M059J (cell line): ENCODE data around the gene PODXL2. TPM values are rescaled to one million over a fixed set of nuclear protein-coding genes. Genes with fewer than 3 reads are reported as not detected.
"Not testable (repeated sequence)": the region's sequence is repeated elsewhere in the genome, so short reads cannot be mapped to it uniquely, and the experiment has no call there.

Experiments
- DNase-seq: peaks from one replicate; pipeline ENCODE4 v3.0.0-alpha.2; 2012; ENCODE audit warnings: low read depth
- total RNA-seq: library from RNA; depleted of rRNA; stranded (reverse); fragments of >200 nt; shearing (Covaris generic); gene quantifications from 2 replicates; pipeline ENCODE4 v1.2.3, GENCODE V29; 2014

PODXL2 gene
- total RNA-seq, 1 experiment from 2014 or later: 19.9 TPM

GRCh38 chr3:127605547-127605946, 23.4 kb upstream of the PODXL2 start:
- not testable (repeated sequence) for DNase-seq

DNA sequence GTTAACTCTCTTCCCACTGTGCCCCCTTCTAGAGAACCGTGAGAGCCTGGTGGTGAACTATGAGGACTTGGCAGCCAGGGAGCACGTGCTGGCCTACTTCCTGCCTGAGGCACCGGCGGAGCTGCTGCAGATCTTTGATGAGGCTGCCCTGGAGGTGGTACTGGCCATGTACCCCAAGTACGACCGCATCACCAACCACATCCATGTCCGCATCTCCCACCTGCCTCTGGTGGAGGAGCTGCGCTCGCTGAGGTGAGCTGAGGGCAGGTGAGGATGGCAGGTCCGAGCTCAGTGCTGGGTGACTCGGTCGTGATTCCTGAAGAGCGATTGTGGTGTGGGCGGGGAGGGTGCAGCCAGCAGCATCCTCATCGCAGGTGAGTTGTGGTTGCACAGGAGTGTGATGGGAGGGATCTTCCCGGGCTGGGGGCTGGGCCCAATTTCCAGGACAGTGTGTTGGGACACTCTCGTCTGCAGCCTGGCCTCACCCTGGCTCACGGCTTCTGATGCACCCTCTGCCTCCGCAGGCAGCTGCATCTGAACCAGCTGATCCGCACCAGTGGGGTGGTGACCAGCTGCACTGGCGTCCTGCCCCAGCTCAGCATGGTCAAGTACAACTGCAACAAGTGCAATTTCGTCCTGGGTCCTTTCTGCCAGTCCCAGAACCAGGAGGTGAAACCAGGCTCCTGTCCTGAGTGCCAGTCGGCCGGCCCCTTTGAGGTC, 22.7 kb upstream of the PODXL2 start:
- no peak for DNase-seq

DNA sequence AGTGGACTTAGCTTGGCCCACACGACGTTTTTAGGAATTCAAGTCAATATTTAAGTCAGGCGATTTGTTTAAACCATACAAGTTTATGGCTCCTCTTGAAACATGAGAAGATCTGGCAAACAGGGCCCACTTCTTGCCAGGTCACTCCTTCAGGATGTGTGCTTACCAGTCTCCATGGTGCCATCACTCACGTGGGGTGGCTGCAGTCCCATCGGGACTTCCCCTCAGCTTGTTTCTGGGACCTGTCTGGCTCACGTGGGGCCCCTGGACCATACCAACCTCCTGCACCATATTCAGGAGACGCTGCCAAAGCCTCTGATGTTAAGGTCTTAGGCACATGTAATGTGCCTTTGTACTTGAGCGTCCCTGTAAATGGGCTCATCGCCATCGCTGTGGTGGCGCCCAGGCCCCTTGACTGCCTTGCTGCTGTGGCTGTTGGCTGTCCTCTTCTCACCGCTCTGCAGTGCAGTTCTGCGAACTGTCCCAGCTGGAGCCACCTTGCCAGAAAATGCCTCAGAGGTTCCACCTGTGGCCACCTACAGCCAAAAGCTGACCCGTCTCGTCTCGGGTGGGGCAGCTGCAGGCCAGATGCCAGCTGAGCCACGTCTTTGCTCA, 21.9 kb upstream of the PODXL2 start:
- DNase-seq: no peak

DNA sequence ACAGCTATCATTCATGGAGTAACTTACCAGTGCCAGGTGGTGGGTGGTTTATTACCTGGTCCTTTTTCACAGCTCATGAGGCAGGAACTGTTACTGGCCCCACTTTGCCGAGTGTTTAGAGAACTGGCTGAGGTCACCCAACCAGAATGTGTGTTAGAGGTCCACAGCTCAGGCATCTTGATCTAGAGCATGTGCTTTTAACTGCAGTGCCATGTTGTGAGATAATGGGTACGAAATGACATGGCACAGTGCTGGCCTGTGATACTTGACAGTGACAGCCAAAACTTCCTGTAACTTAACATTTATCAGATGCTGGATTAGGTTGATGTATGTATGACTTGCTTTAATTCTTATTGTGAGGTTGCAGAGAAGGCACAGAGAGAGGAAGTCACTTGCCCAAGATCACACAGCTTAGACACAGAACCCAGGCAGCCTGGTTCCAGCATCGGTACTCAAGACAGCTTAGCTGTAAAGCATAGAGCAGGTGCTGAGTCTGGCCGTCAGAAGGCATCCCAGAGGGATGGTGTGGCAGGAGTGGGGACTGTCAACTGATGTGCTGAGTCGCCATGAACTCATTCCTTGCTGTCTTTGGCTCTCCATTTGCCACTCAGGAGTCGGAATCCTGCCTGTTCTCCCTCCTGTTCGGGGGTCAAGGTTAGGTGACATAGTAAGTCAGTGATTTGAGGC, 21.2 kb upstream of the PODXL2 start:
- no peak for DNase-seq

DNA sequence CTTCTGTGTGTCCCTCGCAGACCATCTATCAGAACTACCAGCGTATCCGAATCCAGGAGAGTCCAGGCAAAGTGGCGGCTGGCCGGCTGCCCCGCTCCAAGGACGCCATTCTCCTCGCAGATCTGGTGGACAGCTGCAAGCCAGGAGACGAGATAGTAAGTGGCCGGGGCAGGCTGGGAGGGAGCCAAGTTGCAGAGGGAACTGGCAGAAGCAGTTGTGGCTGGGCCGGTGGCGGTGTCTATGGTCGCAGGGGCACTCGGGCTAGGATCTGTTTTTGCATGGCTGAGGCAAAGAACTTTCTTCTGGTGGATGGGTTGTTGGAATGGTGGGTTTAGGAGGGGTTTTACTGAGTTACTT, 20.6 kb upstream of the PODXL2 start:
- no peak for DNase-seq

DNA sequence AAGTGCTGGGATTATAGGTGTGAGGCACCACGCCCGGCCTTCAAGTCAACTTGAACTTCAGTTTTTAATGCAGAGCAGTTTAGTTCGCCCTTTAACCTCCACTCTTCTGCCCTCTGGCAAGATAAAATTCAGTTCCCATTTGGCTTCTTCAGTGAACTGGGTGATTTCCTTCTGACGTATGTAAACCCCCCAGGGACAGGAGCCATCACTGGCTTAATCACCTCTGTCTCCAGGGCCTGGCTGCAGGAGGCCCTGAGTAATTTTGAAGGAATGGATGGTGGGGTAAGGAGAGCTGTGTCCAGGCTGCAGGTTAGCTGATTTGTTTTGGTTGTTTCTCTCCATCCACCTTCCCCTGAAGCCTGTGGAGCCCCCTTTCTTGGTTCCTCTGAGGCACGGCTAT, 18.9 kb upstream of the PODXL2 start:
- DNase-seq: peak; percentile 92

GRCh38 chr3:127611251-127611650, 17.7 kb upstream of the PODXL2 start:
- no peak for DNase-seq

- peak; percentile 71 for DNase-seq
These were observed 16.0 kb upstream of the PODXL2 start for GRCh38 chr3:127612966-127613365.

DNA sequence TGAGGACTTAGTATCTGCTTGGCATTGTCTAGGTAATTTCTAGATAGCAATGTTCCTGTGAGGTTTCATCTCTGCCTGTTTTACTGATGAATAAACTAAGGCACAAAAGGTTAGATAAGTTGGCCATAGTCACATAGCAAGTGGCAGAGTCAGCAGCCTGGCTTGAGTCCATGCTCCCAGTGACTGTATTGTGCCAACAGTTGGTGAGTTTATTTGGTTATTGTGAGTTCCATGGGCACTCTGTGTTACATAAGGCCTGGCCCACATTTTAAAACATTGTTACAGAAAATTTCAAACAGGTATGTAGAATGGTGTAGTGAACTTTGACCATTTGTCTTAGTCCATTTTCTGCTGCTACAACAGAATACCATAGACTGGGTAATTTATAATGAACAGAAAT, 15.6 kb upstream of the PODXL2 start:
- peak; percentile 85 for DNase-seq

- no peak for DNase-seq
These were observed 13.9 kb upstream of the PODXL2 start for GRCh38 chr3:127614928-127615589.

DNA sequence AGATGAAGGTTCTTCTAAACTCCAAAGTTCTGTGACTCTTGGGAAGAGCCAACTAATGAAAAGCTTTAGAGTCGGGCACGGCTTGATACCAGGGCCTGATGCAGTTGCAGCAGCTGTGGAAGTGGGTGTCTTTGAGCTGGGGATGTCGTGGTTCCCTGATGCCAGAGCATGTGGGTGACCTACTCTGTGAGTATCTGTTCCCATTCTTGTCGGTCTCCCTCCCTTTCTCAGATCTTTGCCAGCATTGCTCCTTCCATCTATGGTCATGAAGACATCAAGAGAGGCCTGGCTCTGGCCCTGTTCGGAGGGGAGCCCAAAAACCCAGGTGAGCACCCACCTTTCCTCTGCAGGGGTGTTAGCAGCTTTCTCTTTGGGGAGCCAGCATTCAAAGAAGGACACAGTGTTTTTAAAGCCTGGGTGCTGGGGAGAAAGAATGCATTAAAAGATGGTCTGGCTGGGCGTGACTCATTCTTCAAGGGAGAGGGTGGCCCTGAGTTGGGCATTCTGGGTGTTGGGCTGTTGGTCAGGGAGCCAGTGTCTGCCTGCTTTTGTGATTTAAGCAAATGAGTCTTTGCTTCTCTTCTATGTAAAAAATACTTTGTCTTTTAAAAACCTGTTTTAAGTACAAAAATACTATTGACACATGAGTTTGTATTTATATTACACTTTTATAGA, 13.2 kb upstream of the PODXL2 start:
- peak; percentile 52 for DNase-seq

DNA sequence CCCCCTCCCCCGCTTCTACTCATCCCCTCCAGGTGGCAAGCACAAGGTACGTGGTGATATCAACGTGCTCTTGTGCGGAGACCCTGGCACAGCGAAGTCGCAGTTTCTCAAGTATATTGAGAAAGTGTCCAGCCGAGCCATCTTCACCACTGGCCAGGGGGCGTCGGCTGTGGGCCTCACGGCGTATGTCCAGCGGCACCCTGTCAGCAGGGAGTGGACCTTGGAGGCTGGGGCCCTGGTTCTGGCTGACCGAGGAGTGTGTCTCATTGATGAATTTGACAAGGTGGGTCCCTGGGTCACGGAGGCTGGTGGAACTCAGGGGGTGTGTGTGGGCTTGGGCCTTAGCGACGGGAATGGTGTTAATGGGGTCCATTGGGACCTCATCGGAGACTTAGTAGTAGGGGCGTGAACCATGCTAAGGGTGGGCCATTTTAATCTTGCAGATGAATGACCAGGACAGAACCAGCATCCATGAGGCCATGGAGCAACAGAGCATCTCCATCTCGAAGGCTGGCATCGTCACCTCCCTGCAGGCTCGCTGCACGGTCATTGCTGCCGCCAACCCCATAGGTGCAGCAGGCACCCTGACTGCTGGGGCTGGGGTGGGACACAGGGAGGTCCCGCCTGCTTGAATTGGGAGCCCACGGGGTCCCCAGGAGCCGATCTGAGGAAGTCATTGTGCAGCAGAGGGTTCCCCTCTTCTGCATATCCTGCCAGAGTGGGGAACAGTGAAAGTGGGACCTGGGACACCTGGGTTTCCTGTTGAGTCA, 12.0 kb upstream of the PODXL2 start:
- DNase-seq: no peak

DNA sequence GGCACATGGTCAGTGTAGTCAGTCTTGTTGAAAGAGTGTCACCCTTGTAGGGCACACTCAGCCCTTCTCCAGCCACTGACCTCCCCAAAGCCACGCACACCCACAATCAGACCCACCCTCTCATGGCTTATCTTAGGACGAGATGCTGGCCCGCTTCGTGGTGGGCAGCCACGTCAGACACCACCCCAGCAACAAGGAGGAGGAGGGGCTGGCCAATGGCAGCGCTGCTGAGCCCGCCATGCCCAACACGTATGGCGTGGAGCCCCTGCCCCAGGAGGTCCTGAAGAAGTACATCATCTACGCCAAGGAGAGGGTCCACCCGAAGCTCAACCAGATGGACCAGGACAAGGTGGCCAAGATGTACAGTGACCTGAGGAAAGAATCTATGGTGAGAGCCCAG, 10.1 kb upstream of the PODXL2 start:
- DNase-seq: no peak

GRCh38 chr3:127620637-127621375, 8.2 kb upstream of the PODXL2 start:
- DNase-seq: no peak

DNA sequence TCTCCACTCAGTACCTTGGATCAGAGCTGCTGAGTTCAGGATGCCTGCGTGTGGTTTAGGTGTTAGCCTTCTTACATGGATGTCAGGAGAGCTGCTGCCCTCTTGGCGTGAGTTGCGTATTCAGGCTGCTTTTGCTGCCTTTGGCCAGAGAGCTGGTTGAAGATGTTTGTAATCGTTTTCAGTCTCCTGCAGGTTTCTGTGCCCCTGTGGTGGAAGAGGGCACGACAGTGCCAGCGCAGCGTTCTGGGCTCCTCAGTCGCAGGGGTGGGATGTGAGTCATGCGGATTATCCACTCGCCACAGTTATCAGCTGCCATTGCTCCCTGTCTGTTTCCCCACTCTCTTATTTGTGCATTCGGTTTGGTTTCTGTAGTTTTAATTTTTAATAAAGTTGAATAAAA, 7.0 kb upstream of the PODXL2 start:
- no peak for DNase-seq

DNA sequence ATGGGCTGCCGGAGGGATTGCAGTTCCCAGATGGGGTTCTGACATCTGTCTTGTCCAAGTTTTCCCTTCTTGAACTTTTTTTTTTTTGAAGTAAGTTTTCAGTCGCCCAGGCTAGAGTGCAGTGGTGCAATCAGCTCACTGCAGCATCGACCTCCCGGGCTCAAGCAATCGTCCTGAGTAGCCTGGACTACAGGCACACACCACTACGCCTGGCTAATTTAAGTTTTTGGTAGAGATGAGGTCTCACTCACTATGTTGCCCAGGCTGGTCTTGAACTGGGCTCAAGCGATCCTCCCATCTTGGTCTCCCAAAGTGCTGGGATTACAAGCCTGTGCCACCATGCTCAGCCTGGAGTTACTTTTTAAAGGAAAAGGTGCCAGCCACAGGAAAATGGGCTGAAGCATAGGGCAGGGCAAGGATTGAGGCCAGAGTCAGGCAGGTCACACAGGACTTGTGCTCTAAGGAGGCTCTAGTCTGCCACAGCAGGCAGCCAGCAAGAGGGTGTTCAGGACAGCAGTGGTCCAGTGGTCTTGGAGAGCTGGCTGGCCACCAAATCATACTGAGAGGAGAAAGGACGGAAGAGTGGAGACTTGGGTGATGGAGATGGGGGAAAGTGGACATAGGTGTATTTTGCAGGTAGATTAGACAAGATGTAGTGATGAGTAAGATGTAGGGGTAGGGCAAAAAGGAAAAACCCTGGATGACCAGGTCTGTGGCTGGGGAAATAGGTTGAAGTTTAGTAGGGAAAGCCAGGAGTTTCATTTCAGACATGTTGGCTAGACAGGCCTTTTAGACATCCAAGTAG, 6.0 kb upstream of the PODXL2 start:
- no peak for DNase-seq

DNA sequence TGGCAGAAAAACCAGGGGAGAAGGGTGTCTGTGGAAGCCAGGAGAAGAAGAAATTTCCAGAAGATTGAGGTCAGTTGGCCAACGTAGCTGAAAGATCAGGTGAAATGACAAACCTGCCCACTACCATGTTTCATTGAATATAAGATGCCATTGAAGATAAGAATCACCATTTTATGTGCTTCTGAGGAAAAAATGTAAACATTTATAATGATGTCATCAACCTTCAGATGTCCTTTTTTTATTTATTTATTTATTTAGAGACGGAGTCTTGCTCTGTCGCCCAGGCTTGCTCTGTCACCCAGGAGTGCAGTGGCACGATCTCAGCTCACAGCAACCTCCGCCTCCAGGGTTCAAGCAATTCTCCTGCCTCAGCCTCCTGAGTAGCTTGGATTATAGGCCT, 4.9 kb upstream of the PODXL2 start:
- DNase-seq: no peak

DNA sequence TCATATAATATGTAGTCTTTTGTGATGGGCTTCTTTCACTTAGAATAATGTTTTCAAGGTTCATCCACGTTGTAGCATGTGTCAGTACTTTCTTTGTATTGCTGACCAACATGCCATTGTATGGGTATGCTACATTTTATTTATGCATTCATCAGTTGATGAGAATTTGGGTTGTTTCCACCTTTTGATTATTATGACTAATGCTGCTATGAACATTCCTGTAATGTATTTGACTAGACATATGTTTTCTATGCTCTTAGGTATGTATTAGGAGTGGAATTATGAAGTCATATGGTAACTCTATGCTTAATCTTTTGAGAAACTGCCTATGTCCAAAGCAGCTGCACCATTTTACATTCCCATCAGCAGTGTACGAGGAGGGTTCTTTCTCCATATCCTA, 3.2 kb upstream of the PODXL2 start:
- DNase-seq: no peak

DNA sequence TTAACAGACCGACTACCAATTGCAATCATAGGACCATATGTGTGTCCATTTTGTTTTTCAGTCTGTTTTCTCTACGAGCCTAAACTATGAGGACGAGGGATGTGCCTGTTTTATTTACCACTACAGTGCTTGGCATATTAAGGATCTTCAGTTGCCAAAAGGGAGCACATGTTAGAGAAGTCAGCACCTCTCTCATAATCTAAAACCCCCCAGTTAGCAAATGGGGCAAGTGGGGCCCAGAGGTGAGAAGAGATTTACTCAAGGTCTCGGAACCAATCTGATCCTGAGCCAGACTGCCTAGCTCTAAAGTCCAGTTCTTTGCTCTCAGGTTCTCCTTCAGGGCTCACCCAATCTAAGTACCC, 578 bp upstream of the PODXL2 start:
- no peak for DNase-seq
